ENCODE measurements around the gene MOB3A.
A peak's percentile ranks its signal among the peaks of the same experiment; 100 is the strongest.
"Not testable (repeated sequence)": the region's sequence is repeated elsewhere in the genome, so short reads cannot be mapped to it uniquely, and the experiment has no call there.

The MOB3A gene

DNA sequence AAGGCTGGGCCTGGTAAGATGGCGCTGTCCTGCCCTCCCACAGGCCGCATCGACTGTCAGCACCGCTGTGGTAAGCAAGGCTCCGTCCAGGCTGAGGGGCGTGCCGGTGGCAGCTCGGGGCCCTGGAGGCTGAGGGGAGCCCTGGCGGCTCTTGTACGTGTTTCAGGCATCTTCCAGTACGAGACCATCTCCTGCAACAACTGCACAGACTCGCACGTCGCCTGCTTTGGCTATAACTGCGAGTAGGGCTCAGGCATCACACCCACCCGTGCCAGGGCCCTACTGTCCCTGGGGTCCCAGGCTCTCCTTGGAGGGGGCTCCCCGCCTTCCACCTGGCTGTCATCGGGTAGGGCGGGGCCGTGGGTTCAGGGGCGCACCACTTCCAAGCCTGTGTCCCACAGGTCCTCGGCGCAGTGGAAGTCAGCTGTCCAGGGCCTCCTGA, 1.8 kb upstream of the MOB3A start:
- H3K27ac ChIP-seq (ENCODE audit: low read depth, low read length) = no peak overlapping the region

GRCh38 chr19:2097203-2097885, 1.2 kb upstream of the MOB3A start:
- Histone ChIP-seq H3F3A (ENCODE audit: control insufficient read depth, insufficient read depth) (peaks cover 15% of the 10 kb centered on the region), H3K36me3 (ENCODE audit: control insufficient read depth, low read length) (peaks cover 62% of the 10 kb centered on the region), H3K9me2 (replicated peaks; ENCODE audit: control insufficient read depth, low read length) (no peaks in the 10 kb centered on the region), H3K4me1 (ENCODE audit: control insufficient read depth, low read length) (peaks cover 28% of the 10 kb centered on the region), H3K27ac (ENCODE audit: low read depth, low read length) (no peak overlapping the region), H3K9me3 (ENCODE audit: control insufficient read depth, insufficient read depth, low read length) (no peaks in the 10 kb centered on the region), H4K20me1 (ENCODE audit: control insufficient read depth, insufficient read depth, low read depth, low read length) (no peaks in the 10 kb centered on the region), H3K79me2 (ENCODE audit: control insufficient read depth, low read length) (peaks cover 40% of the 10 kb centered on the region), H3K4me2 (ENCODE audit: low read length) (peak overlapping the region; percentile 97), H3K4me3 (ENCODE audit: low read length) (peak overlapping the region; percentile 81), H3K27me3 (ENCODE audit: control insufficient read depth, low read length) (no peaks in the 10 kb centered on the region)
- no peak for TF ChIP-seq EZH2phosphoT487 (IDR thresholded peaks at IDR 0.05; ENCODE audit: borderline replicate concordance, low read length)
- TF ChIP-seq, protein P1, sequence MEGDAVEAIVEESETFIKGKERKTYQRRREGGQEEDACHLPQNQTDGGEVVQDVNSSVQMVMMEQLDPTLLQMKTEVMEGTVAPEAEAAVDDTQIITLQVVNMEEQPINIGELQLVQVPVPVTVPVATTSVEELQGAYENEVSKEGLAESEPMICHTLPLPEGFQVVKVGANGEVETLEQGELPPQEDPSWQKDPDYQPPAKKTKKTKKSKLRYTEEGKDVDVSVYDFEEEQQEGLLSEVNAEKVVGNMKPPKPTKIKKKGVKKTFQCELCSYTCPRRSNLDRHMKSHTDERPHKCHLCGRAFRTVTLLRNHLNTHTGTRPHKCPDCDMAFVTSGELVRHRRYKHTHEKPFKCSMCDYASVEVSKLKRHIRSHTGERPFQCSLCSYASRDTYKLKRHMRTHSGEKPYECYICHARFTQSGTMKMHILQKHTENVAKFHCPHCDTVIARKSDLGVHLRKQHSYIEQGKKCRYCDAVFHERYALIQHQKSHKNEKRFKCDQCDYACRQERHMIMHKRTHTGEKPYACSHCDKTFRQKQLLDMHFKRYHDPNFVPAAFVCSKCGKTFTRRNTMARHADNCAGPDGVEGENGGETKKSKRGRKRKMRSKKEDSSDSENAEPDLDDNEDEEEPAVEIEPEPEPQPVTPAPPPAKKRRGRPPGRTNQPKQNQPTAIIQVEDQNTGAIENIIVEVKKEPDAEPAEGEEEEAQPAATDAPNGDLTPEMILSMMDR (IDR thresholded peaks at IDR 0.05; ENCODE audit: low read depth, low read length, poor library complexity, severe bottlenecking) = peak; percentile 27

More for the DNA sequence above, 1.8 kb upstream of the MOB3A start:
- Histone ChIP-seq H3K9me2 (replicated peaks; ENCODE audit: control insufficient read depth, low read length) (no peaks in the 10 kb centered on the region), H3K27me3 (ENCODE audit: control insufficient read depth, low read length) (no peaks in the 10 kb centered on the region), H3F3A (ENCODE audit: control insufficient read depth, insufficient read depth) (peaks cover 9% of the 10 kb centered on the region; the same call in 1 of the 2 replicates), H3K9me3 (ENCODE audit: control insufficient read depth, insufficient read depth, low read length) (no peaks in the 10 kb centered on the region), H4K20me1 (ENCODE audit: control insufficient read depth, insufficient read depth, low read depth, low read length) (no peaks in the 10 kb centered on the region), H3K79me2 (ENCODE audit: control insufficient read depth, low read length) (peaks cover 34% of the 10 kb centered on the region), H3K4me2 (ENCODE audit: low read length) (peak overlapping the region; percentile 97), H3K4me3 (ENCODE audit: low read length) (no peak overlapping the region), H3K36me3 (ENCODE audit: control insufficient read depth, low read length) (peaks cover 56% of the 10 kb centered on the region), H3K4me1 (ENCODE audit: control insufficient read depth, low read length) (peaks cover 22% of the 10 kb centered on the region)
- no peak for TF ChIP-seq EZH2phosphoT487 (IDR thresholded peaks at IDR 0.05; ENCODE audit: borderline replicate concordance, low read length)
- TF ChIP-seq, protein P1 (IDR thresholded peaks at IDR 0.05; ENCODE audit: low read depth, low read length, poor library complexity, severe bottlenecking) = no peak

- Histone ChIP-seq H3K9me3 (ENCODE audit: control insufficient read depth, insufficient read depth, low read length) (no peaks in the 10 kb centered on the region), H3K9me2 (replicated peaks; ENCODE audit: control insufficient read depth, low read length) (no peaks in the 10 kb centered on the region), H3F3A (ENCODE audit: control insufficient read depth, insufficient read depth) (peaks cover 21% of the 10 kb centered on the region), H4K20me1 (ENCODE audit: control insufficient read depth, insufficient read depth, low read depth, low read length) (no peaks in the 10 kb centered on the region), H3K4me1 (ENCODE audit: control insufficient read depth, low read length) (peaks cover 35% of the 10 kb centered on the region), H3K4me2 (ENCODE audit: low read length) (peak within 1 kb of the TSS; percentile 97), H3K27me3 (ENCODE audit: control insufficient read depth, low read length) (no peaks in the 10 kb centered on the region), H3K4me3 (ENCODE audit: low read length) (peak within 1 kb of the TSS; percentile 82), H3K79me2 (ENCODE audit: control insufficient read depth, low read length) (peaks cover 44% of the 10 kb centered on the region), H3K36me3 (ENCODE audit: control insufficient read depth, low read length) (peaks cover 62% of the 10 kb centered on the region), H3K27ac (ENCODE audit: low read depth, low read length) (peak within 1 kb of the TSS; percentile 99)
- TF ChIP-seq EZH2phosphoT487 (IDR thresholded peaks at IDR 0.05; ENCODE audit: borderline replicate concordance, low read length) = no peak
- TF ChIP-seq, protein P1 (IDR thresholded peaks at IDR 0.05; ENCODE audit: low read depth, low read length, poor library complexity, severe bottlenecking) = peak; percentile 73
Observed at GRCh38 chr19:2096480-2097202, 515 bp upstream of the MOB3A start, which contains the start of gene IZUMO4. TSS of gene IZUMO4 (plus strand) at chr19:2096915. CDS start at chr19:2096946, 31 bp downstream.

- Histone ChIP-seq H3K79me2 (ENCODE audit: control insufficient read depth, low read length) (peaks cover 58% of the 10 kb centered on the region), H3K4me2 (ENCODE audit: low read length) (peak overlapping the region; percentile 74), H3K4me3 (ENCODE audit: low read length) (peak overlapping the region; percentile 82), H3K27ac (ENCODE audit: low read depth, low read length) (peak overlapping the region; percentile 99), H3F3A (ENCODE audit: control insufficient read depth, insufficient read depth) (peaks cover 58% of the 10 kb centered on the region), H3K4me1 (ENCODE audit: control insufficient read depth, low read length) (peaks cover 69% of the 10 kb centered on the region), H3K36me3 (ENCODE audit: control insufficient read depth, low read length) (peaks cover 65% of the 10 kb centered on the region)
- not testable (repeated sequence) for H3K9me2 ChIP-seq (replicated peaks; ENCODE audit: control insufficient read depth, low read length); H3K27me3 ChIP-seq (ENCODE audit: control insufficient read depth, low read length); H3K9me3 ChIP-seq (ENCODE audit: control insufficient read depth, insufficient read depth, low read length); H4K20me1 ChIP-seq (ENCODE audit: control insufficient read depth, insufficient read depth, low read depth, low read length)
Observed at GRCh38 chr19:2091926-2092525, 4.1 kb downstream of the MOB3A start.
